K562 (cell line): ENCODE data around the gene SLC1A5. TPM values are rescaled to one million over a fixed set of nuclear protein-coding genes. Genes with fewer than 3 reads are reported as not detected.

Experiments used
- GTF3C2 ChIP-seq: IDR thresholded peaks from 3 replicates; pipeline ENCODE4 v1.6.1; 2011; ENCODE audit warnings: borderline replicate concordance, mild to moderate bottlenecking, moderate library complexity; ENCODE audit not compliant: insufficient read length; ENCODE audit errors: extremely low read depth
- PURB ChIP-seq: sonication (generic); formaldehyde crosslinking; IDR thresholded peaks from 2 replicates; pipeline ENCODE4 v1.9.0; 2021; ENCODE audit warnings: low read depth, mild to moderate bottlenecking, missing genetic modification reagents
- RUNX1 ChIP-seq: sonication (generic); IDR thresholded peaks from 2 replicates; pipeline ENCODE4 v1.6.1; 2016; ENCODE audit warnings: antibody characterized with exemption, low read depth
- STAT5A ChIP-seq: IDR thresholded peaks from 2 replicates; pipeline ENCODE4 v1.6.1; 2012; ENCODE audit warnings: low read length, inconsistent platforms, borderline replicate concordance
- ZBTB33 ChIP-seq: sonication (generic); formaldehyde crosslinking; IDR thresholded peaks from 2 replicates; pipeline ENCODE4 v1.8.1; 2023; ENCODE audit warnings: mild to moderate bottlenecking, missing genetic modification reagents
- ZNF764 ChIP-seq: fragments of 250-450 bp; sonication (Bioruptor Pico); IDR thresholded peaks from 2 replicates; pipeline ENCODE4 v1.4.0; 2020; ENCODE audit warnings: low read depth, mild to moderate bottlenecking, moderate library complexity
- polyA plus RNA-seq, 8 experiments: library from polyadenylated mRNA; depleted of rRNA in 4 of 8; stranded (reverse) in 5 of 8; unstranded in 3 of 8; fragments of >200 nt; fragmentation: Nextera tagmentation in 2 of 8; fragmentation: Illumina TruSeq in 1 of 8; extraction: Ambion mirVana in 2 of 8; extraction: Trizol in 1 of 8; gene quantifications; 2 replicates each; pipeline versions ENCODE4 v1.2.1 to v1.2.3, GENCODE V29; 2011 to 2014; ENCODE audit warnings: inconsistent platforms in 1 of 8, missing spikeins in 1 of 8
- total RNA-seq, 7 experiments: library from RNA; depleted of rRNA in 6 of 7; stranded (reverse); fragments of >200 nt in 6 of 7; fragmentation: Illumina TruSeq in 2 of 7; extraction: Trizol in 2 of 7; gene quantifications; 2 replicates each; pipeline versions ENCODE4 v1.2.1 to v1.2.3, GENCODE V29; 2011 to 2021; ENCODE audit warnings: low replicate concordance in 1 of 7

Gene SLC1A5
- total and polyA plus RNA-seq, 9 of the 15 experiments (the other 6 are each of a cell fraction or from before 2014, with no cell fraction given): 31.2 to 417 (median 134) TPM

- TF ChIP-seq RUNX1: no peak
- TF ChIP-seq PURB (CRISPR knock-in tag): no peak
- TF ChIP-seq STAT5A: no peak
- peak; percentile 70 for TF ChIP-seq ZBTB33 (CRISPR knock-in tag)
- no peak for TF ChIP-seq ZNF764 (CRISPR knock-in tag)
- no peak for TF ChIP-seq GTF3C2
- TF ChIP-seq, all 486 proteins: peak for 15
Measured at GRCh38 chr19:46824890-46825730, 36.7 kb upstream of the SLC1A5 start (continued).
